PFSK-1 (cell line): ENCODE measurements around the gene SYNE3.

Experiments used
- FOXP2 ChIP-seq: optimal IDR thresholded peaks from 2 replicates; pipeline ENCODE3; 2011; ENCODE audit warnings: borderline replicate concordance, control low read depth, inconsistent platforms; ENCODE audit not compliant: insufficient read depth; ENCODE audit errors: extremely low read length, extremely low read depth
- POLR2AphosphoS5 ChIP-seq: IDR thresholded peaks from 2 replicates; pipeline ENCODE4 v1.6.1; 2012; ENCODE audit warnings: low read depth, mild to moderate bottlenecking, control low read depth, low read length, moderate library complexity
- SIN3A ChIP-seq: IDR thresholded peaks from 2 replicates; pipeline ENCODE4 v1.6.1; 2012; ENCODE audit warnings: mild to moderate bottlenecking, low read length, moderate library complexity, borderline replicate concordance; ENCODE audit not compliant: insufficient read depth
- TAF1 ChIP-seq: IDR thresholded peaks from 2 replicates; pipeline ENCODE4 v1.6.1; 2012; ENCODE audit warnings: low read length, control low read depth, borderline replicate concordance; ENCODE audit not compliant: insufficient read depth
- TF ChIP-seq, protein P1 (sequence below), 2 experiments: IDR thresholded peaks; 2 replicates each; pipeline versions ENCODE4 v1.6.1 to v1.8.0; 2011 to 2012; ENCODE audit warnings: low read depth in 2 of 2, low read length in 2 of 2, control low read depth in 1 of 2, inconsistent platforms in 1 of 2, mild to moderate bottlenecking in 1 of 2, moderate library complexity in 1 of 2; ENCODE audit not compliant: insufficient read depth in 1 of 2

SYNE3 gene

GRCh38 chr14:95523051-95523814 is 6.8 kb upstream of the SYNE3 start:
- TF ChIP-seq TAF1 (no peak), FOXP2 (no peak), POLR2AphosphoS5 (no peak), SIN3A (no peak)
- TF ChIP-seq, protein P1, sequence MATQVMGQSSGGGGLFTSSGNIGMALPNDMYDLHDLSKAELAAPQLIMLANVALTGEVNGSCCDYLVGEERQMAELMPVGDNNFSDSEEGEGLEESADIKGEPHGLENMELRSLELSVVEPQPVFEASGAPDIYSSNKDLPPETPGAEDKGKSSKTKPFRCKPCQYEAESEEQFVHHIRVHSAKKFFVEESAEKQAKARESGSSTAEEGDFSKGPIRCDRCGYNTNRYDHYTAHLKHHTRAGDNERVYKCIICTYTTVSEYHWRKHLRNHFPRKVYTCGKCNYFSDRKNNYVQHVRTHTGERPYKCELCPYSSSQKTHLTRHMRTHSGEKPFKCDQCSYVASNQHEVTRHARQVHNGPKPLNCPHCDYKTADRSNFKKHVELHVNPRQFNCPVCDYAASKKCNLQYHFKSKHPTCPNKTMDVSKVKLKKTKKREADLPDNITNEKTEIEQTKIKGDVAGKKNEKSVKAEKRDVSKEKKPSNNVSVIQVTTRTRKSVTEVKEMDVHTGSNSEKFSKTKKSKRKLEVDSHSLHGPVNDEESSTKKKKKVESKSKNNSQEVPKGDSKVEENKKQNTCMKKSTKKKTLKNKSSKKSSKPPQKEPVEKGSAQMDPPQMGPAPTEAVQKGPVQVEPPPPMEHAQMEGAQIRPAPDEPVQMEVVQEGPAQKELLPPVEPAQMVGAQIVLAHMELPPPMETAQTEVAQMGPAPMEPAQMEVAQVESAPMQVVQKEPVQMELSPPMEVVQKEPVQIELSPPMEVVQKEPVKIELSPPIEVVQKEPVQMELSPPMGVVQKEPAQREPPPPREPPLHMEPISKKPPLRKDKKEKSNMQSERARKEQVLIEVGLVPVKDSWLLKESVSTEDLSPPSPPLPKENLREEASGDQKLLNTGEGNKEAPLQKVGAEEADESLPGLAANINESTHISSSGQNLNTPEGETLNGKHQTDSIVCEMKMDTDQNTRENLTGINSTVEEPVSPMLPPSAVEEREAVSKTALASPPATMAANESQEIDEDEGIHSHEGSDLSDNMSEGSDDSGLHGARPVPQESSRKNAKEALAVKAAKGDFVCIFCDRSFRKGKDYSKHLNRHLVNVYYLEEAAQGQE (IDR thresholded peaks at IDR 0.05; ENCODE audit: insufficient read depth in 1 of 2, low read depth in 2 of 2, low read length in 2 of 2): no peak

DNA sequence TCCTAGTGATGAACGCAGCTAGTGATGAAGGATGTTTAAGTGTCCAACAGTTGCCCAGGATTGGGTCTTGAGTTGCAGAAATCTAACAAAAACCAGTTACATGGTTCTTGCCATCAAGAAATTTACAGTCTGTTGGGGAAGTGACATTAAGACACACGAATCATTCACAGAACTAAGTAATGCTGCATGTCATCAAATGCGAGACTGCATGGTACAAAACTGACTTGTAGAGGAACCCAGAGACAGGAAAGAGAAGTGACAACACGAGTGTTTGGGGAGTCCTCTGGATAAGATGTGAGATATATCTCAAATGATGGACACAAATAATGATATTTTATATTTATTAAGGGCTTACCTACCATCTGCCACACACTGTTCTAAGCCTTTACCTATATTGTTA is 6.1 kb upstream of the SYNE3 start:
- TF ChIP-seq POLR2AphosphoS5 (no peak), TAF1 (no peak), FOXP2 (no peak), SIN3A (no peak)
- TF ChIP-seq, protein P1 (IDR thresholded peaks at IDR 0.05; ENCODE audit: insufficient read depth in 1 of 2, low read depth in 2 of 2, low read length in 2 of 2): no peak

DNA sequence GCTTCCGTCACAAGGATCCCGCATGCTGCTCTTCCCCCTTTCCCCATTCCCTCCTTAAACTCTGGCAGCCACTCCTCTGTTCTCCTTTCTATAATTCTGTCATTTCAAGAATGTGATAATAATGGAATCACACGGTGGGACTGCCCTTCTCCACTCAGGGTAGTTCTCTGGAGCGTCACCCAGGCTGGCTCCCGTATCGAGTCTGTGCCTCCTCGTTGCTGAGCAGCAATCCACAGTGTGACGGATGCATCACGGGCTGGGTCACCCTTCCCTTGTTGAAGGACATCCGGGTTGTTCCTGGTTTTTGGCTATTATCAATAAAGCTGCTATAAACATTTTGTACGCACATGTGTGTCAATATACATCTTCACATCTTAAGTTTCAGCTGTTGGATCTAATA is 5.7 kb upstream of the SYNE3 start:
- TF ChIP-seq TAF1: no peak

GRCh38 chr14:95521001-95521400 is 4.6 kb upstream of the SYNE3 start:
- TF ChIP-seq FOXP2 (no peak), POLR2AphosphoS5 (no peak), SIN3A (no peak), TAF1 (no peak)
- TF ChIP-seq, protein P1 (IDR thresholded peaks at IDR 0.05; ENCODE audit: insufficient read depth in 1 of 2, low read depth in 2 of 2, low read length in 2 of 2): no peak

DNA sequence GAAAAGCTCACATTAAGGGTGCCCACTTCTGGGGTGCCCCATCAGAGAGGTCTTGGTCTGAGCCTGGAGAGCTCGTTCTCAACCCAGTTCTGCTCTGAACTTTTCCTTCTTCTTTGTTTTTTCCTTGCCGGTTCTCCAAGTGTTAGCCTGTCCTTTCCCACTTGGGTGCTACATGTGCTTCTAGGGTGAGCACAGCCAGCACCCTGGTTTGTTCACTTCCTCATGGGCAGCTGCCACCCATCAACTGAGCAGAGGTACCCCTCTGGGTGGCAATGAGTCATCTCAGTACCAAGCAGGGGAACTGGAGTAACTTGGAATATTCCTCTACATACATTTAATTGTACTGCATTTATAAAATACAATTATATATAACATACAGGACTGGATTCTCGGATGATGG is 3.9 kb upstream of the SYNE3 start:
- TF ChIP-seq, protein P1 (IDR thresholded peaks at IDR 0.05; ENCODE audit: insufficient read depth in 1 of 2, low read depth in 2 of 2, low read length in 2 of 2): no peak
